ENCODE results near the gene TRPV5. TPM values are rescaled to one million over a fixed set of nuclear protein-coding genes. Genes with fewer than 3 reads are reported as not detected.

TRPV5 gene
- total RNA-seq, 2 donors from 2014 or later: not detected

DNA sequence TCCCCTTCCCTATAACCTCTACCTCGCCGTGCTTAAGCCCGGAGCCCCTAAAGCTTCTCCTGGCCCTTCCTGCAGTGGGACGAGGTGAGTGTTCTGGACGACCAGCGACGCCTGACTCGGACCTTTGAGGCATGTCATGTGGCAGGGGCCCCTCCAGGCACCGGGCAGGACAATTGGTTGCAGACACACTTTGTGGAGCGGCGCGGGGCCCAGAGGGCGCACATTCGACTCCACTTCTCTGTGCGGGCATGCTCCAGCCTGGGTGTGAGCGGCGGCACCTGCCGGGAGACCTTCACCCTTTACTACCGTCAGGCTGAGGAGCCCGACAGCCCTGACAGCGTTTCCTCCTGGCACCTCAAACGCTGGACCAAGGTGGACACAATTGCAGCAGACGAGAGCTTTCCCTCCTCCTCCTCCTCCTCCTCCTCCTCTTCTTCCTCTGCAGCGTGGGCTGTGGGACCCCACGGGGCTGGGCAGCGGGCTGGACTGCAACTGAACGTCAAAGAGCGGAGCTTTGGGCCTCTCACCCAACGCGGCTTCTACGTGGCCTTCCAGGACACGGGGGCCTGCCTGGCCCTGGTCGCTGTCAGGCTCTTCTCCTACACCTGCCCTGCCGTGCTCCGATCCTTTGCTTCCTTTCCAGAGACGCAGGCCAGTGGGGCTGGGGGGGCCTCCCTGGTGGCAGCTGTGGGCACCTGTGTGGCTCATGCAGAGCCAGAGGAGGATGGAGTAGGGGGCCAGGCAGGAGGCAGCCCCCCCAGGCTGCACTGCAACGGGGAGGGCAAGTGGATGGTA, 69.5 kb downstream of the TRPV5 start:
- ATAC-seq (no peak), DNase-seq (ENCODE audit: low spot score) (no peak)
- Mint-ChIP-seq H3K27me3 (no peaks in the 10 kb centered on the region), H3K36me3 (no peaks in the 10 kb centered on the region), H3K27ac (no peak overlapping the region), H3K4me1 (ENCODE audit: low read depth in 2 of 2) (no peaks in the 10 kb centered on the region), H3K4me3 (no peak overlapping the region), H3K9me3 (no peaks in the 10 kb centered on the region)

DNA sequence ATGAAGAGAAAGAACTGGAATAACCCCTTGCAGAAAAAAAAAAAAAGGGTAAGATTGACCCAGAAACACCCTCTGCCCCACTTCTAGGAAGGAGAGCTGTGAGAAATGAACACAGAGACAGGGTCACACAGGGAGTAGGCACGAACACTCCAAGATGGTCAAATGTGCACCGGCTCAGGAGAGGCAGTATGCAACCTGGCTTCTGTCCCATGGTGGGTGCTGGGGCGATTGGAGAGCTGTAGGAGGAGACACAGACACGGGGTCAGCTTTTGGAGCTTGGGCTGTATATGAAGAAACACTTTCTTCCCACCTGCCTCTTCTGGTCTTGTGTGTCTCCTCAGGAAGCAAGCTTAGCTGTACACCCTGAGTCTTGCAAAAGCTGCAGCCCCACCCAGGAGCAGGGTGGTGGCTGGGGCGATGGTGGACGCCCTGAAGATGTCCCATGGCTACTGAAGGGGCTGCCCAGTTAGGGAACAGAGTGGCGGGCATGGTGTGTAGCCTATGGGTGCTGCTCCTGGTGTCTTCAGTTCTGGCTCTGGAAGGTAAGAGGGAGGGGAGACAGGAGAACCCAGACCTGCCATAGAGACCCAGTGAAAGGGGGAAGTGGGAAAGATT, 70.7 kb downstream of the TRPV5 start:
- H3K27ac Mint-ChIP-seq: no peak overlapping the region
- no peaks in the 10 kb centered on the region for H3K9me3 Mint-ChIP-seq
- peak in 1 of 2 donors; percentile 13 for ATAC-seq

GRCh38 chr7:142862351-142862750, 71.2 kb downstream of the TRPV5 start:
- ATAC-seq (no peak), DNase-seq (ENCODE audit: low spot score) (no peak)
- no peaks in the 10 kb centered on the region for H3K27me3 Mint-ChIP-seq
- H3K9me3 Mint-ChIP-seq: no peaks in the 10 kb centered on the region
- H3K4me3 Mint-ChIP-seq: no peak overlapping the region
- H3K36me3 Mint-ChIP-seq: no peaks in the 10 kb centered on the region
- no peaks in the 10 kb centered on the region for H3K4me1 Mint-ChIP-seq (ENCODE audit: low read depth in 2 of 2)
- H3K27ac Mint-ChIP-seq: no peak overlapping the region

More for the DNA sequence above, 70.7 kb downstream of the TRPV5 start:
- DNase-seq (ENCODE audit: low spot score): no peak
- Mint-ChIP-seq H3K27me3 (no peaks in the 10 kb centered on the region), H3K36me3 (no peaks in the 10 kb centered on the region), H3K4me3 (no peak overlapping the region), H3K4me1 (ENCODE audit: low read depth in 2 of 2) (no peaks in the 10 kb centered on the region)

DNA sequence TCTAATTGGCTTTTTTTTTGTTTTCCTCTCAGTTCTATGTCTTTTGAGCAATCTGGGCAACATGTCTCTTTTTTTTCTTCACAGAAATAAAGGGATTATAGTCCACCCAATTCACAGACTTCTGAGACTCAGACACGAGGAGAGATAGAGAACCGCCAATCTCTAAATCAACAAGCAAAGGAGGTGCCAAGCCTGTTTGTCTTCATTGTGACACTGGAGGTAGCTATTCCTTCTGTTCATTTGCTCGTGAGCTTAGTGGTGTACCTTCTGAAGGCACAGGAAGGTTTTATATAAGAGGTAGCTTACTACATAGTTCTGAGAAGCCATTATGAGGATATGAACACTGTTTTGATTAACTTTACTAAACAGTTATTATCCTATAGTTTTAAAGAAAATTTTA, 72.6 kb downstream of the TRPV5 start:
- Mint-ChIP-seq H3K36me3 (no peaks in the 10 kb centered on the region), H3K4me1 (ENCODE audit: low read depth in 2 of 2) (no peaks in the 10 kb centered on the region), H3K9me3 (no peaks in the 10 kb centered on the region), H3K27ac (no peak overlapping the region), H3K27me3 (no peaks in the 10 kb centered on the region), H3K4me3 (no peak overlapping the region)
- DNase-seq (ENCODE audit: low spot score): no peak
- no peak for ATAC-seq

GRCh38 chr7:142859829-142860228, 73.7 kb downstream of the TRPV5 start:
- ATAC-seq (no peak), DNase-seq (ENCODE audit: low spot score) (no peak)
- Mint-ChIP-seq H3K9me3 (no peaks in the 10 kb centered on the region), H3K36me3 (no peaks in the 10 kb centered on the region), H3K27ac (no peak overlapping the region), H3K4me3 (no peak overlapping the region), H3K27me3 (no peaks in the 10 kb centered on the region), H3K4me1 (ENCODE audit: low read depth in 2 of 2) (no peaks in the 10 kb centered on the region)

GRCh38 chr7:142859411-142859810, 74.1 kb downstream of the TRPV5 start:
- DNase-seq (ENCODE audit: low spot score) (no peak), ATAC-seq (no peak)
- Mint-ChIP-seq H3K27me3 (no peaks in the 10 kb centered on the region), H3K4me1 (ENCODE audit: low read depth in 2 of 2) (peaks cover 0 to under 1% of the 10 kb centered on the region in 2 donors), H3K36me3 (no peaks in the 10 kb centered on the region), H3K27ac (no peak overlapping the region), H3K9me3 (no peaks in the 10 kb centered on the region), H3K4me3 (no peak overlapping the region)

Other genes starting within 250 kb of the TRPV5 start
- gene PRSS1, start 184.3 kb downstream of the TRPV5 start, total RNA-seq: not detected
- gene PRSS2, start 162.8 kb downstream of the TRPV5 start, total RNA-seq: under 1 TPM in 1 of 2 donors, not detected in 1; 0.76 TPM
- gene EPHB6, start 78.7 kb downstream of the TRPV5 start, total RNA-seq: 1 to 10 TPM in 1 of 2 donors, under 1 TPM in 1; 0.64 to 1.8 TPM
- not detected for gene TRPV6, start 48.0 kb downstream of the TRPV5 start, total RNA-seq
- gene LLCFC1, start 5.7 kb upstream of the TRPV5 start, total RNA-seq: not detected
- gene KEL, start 28.6 kb upstream of the TRPV5 start, total RNA-seq: not detected
- not detected for gene OR9A2, start 93.4 kb upstream of the TRPV5 start, total RNA-seq
- gene OR6V1, start 118.6 kb upstream of the TRPV5 start, total RNA-seq: not detected
- not detected for gene PIP, start 198.3 kb upstream of the TRPV5 start, total RNA-seq
- gene TAS2R39, start 249.7 kb upstream of the TRPV5 start, total RNA-seq: not detected